Upper lobe of right lung (tissue), 1 donor: ENCODE data around the gene KCNE4. TPM values are rescaled to one million over a fixed set of nuclear protein-coding genes. Genes with fewer than 3 reads are reported as not detected.

Source experiments
- ATAC-seq: fragments of 200-7000 bp; cut with Tn5 transposase; one replicate; pipeline ENCODE4 v1.9.1; 2020; ENCODE audit warnings: mild to moderate bottlenecking, moderate library complexity
- DNase-seq: peaks from one replicate; pipeline ENCODE4 v3.0.0-alpha.2; 2020
- H3K27ac ChIP-seq: fragments of 200-600 bp; one replicate; pipeline ENCODE4 v1.8.0; 2022
- H3K27me3 ChIP-seq: fragments of 200-600 bp; one replicate; pipeline ENCODE4 v1.8.0; 2022; ENCODE audit warnings: mild to moderate bottlenecking
- H3K36me3 ChIP-seq: fragments of 200-600 bp; one replicate; pipeline ENCODE4 v1.8.0; 2022
- H3K4me1 ChIP-seq: fragments of 200-600 bp; one replicate; pipeline ENCODE4 v1.8.0; 2022
- H3K4me3 ChIP-seq: fragments of 200-600 bp; one replicate; pipeline ENCODE4 v1.8.0; 2022; ENCODE audit warnings: mild to moderate bottlenecking
- H3K9me3 ChIP-seq: fragments of 200-600 bp; one replicate; pipeline ENCODE4 v1.8.0; 2022
- CTCF ChIP-seq: fragments of 200-600 bp; IDR thresholded peaks from one replicate; pipeline ENCODE4 v1.8.0; 2022; ENCODE audit warnings: antibody characterized with exemption
- intact Hi-C: fragments of 100-400 bp; cut with DNase I; formaldehyde crosslinking; loops from one replicate; pipeline ENCODE4 v1.11.0; 2022
- total RNA-seq: library from RNA; stranded (reverse); fragmentation: NEBNext Ultra II Directional; extraction: Animal tissue kit (Norgen Biotek cat#: 25700); gene quantifications from one replicate; pipeline ENCODE4 v1.2.1, GENCODE V29; 2021
- donor health status: DM: no; HTN: yes; CAD: no; lungs with severe emphysema.

The KCNE4 gene
- total RNA-seq, 1 donor from 2014 or later = 0.61 TPM

GRCh38 chr2:223046470-223047040 lies 5.4 kb upstream of the KCNE4 start:
- no peak for TF ChIP-seq CTCF
- H3K36me3 ChIP-seq = no peaks in the 10 kb centered on the region
- H3K27me3 ChIP-seq = no peaks in the 10 kb centered on the region
- no peaks in the 10 kb centered on the region for H3K4me1 ChIP-seq
- no peak overlapping the region for H3K27ac ChIP-seq
- intact Hi-C loops = no loop called here
- DNase-seq (no peak), ATAC-seq (no peak)
- no peak overlapping the region for H3K4me3 ChIP-seq
- H3K9me3 ChIP-seq = no peaks in the 10 kb centered on the region

- Histone ChIP-seq H3K9me3 (no peaks in the 10 kb centered on the region), H3K27ac (no peak overlapping the region), H3K4me3 (no peak overlapping the region), H3K4me1 (peaks cover 1% of the 10 kb centered on the region), H3K36me3 (no peaks in the 10 kb centered on the region), H3K27me3 (no peaks in the 10 kb centered on the region)
- ATAC-seq (no peak), DNase-seq (no peak)
- no peak for TF ChIP-seq CTCF
- intact Hi-C loops = no loop called here
Observed at GRCh38 chr2:223047260-223047761, 4.7 kb upstream of the KCNE4 start.

- TF ChIP-seq CTCF = no peak
- Histone ChIP-seq H3K36me3 (no peaks in the 10 kb centered on the region), H3K4me3 (no peak overlapping the region), H3K27me3 (no peaks in the 10 kb centered on the region), H3K27ac (no peak overlapping the region), H3K9me3 (no peaks in the 10 kb centered on the region), H3K4me1 (peaks cover 5% of the 10 kb centered on the region)
- intact Hi-C loops = no loop called here
- ATAC-seq (no peak), DNase-seq (no peak)
Observed at GRCh38 chr2:223048519-223048918, 3.5 kb upstream of the KCNE4 start.

GRCh38 chr2:223049356-223049755 lies 2.6 kb upstream of the KCNE4 start:
- intact Hi-C loops = no loop called here

GRCh38 chr2:223050188-223050587 lies 1.8 kb upstream of the KCNE4 start:
- TF ChIP-seq CTCF = no peak
- Histone ChIP-seq H3K36me3 (no peaks in the 10 kb centered on the region), H3K4me3 (no peak overlapping the region), H3K27me3 (no peaks in the 10 kb centered on the region), H3K27ac (no peak overlapping the region), H3K9me3 (no peaks in the 10 kb centered on the region), H3K4me1 (peaks cover 5% of the 10 kb centered on the region)
- no peak for DNase-seq
- intact Hi-C loops = no loop called here
- ATAC-seq = no peak

More at GRCh38 chr2:223049356-223049755, 2.6 kb upstream of the KCNE4 start:
- no peaks in the 10 kb centered on the region for H3K27me3 ChIP-seq
- H3K4me1 ChIP-seq = peaks cover 5% of the 10 kb centered on the region
- no peak overlapping the region for H3K27ac ChIP-seq
- ATAC-seq (no peak), DNase-seq (no peak)
- TF ChIP-seq CTCF = no peak
- H3K4me3 ChIP-seq = no peak overlapping the region
- no peaks in the 10 kb centered on the region for H3K36me3 ChIP-seq
- no peaks in the 10 kb centered on the region for H3K9me3 ChIP-seq
